ENCODE data around the gene SIPA1L3.

GRCh38 chr19:37929355-37929923 is 22.4 kb downstream of the SIPA1L3 start:
- TF ChIP-seq POLR2A (IDR thresholded peaks at IDR 0.05) (no peak), CTCF (IDR thresholded peaks at IDR 0.05 in 4 of 5, conservative IDR thresholded peaks at IDR 0.05 in 1 of 5) (no peak)
